H9 (cell line): ENCODE results near the gene EIF6. TPM values are rescaled to one million over a fixed set of nuclear protein-coding genes. Genes with fewer than 3 reads are reported as not detected.

Source experiments
- DNase-seq: peaks from one replicate; pipeline ENCODE4 v3.0.0-alpha.2; 2017
- H2AFZ ChIP-seq: one replicate; pipeline ENCODE4 v1.6.1; 2013; ENCODE audit warnings: mild to moderate bottlenecking, low read length, control low read depth, moderate library complexity
- H2AK5ac ChIP-seq: 2 replicates; pipeline ENCODE4 v1.6.1; 2013; ENCODE audit warnings: low read length, control low read depth, mixed read lengths; ENCODE audit not compliant: insufficient read length
- H2BK120ac ChIP-seq: one replicate; pipeline ENCODE4 v1.6.1; 2013; ENCODE audit warnings: low read depth, mild to moderate bottlenecking, low read length, control low read depth, inconsistent platforms; ENCODE audit not compliant: poor library complexity, severe bottlenecking
- H2BK12ac ChIP-seq: 2 replicates; pipeline ENCODE4 v1.6.1; 2013; ENCODE audit warnings: low read length, control low read depth, mixed read lengths, low read depth; ENCODE audit not compliant: insufficient read length
- H2BK15ac ChIP-seq: 2 replicates; pipeline ENCODE4 v1.6.1; 2013; ENCODE audit warnings: low read depth, low read length, control low read depth
- H2BK20ac ChIP-seq: one replicate; pipeline ENCODE4 v1.6.1; 2013; ENCODE audit warnings: low read depth, mild to moderate bottlenecking, low read length, control low read depth, inconsistent platforms; ENCODE audit not compliant: poor library complexity, severe bottlenecking
- H2BK5ac ChIP-seq: 2 replicates; pipeline ENCODE4 v1.6.1; 2013; ENCODE audit warnings: low read length, control low read depth, mixed read lengths; ENCODE audit not compliant: insufficient read length
- H3K14ac ChIP-seq: 2 replicates; pipeline ENCODE4 v1.6.1; 2013; ENCODE audit warnings: low read length, control low read depth; ENCODE audit not compliant: insufficient read depth
- H3K18ac ChIP-seq: 2 replicates; pipeline ENCODE4 v1.6.1; 2013; ENCODE audit warnings: low read depth, mild to moderate bottlenecking, mixed read lengths, low read length, control low read depth; ENCODE audit not compliant: insufficient read length
- H3K23ac ChIP-seq: 2 replicates; pipeline ENCODE4 v1.6.1; 2013; ENCODE audit warnings: low read length, control low read depth, mixed read lengths, low read depth; ENCODE audit not compliant: insufficient read length
- H3K23me2 ChIP-seq: 2 replicates; pipeline ENCODE4 v1.6.1; 2013; ENCODE audit warnings: low read depth, mild to moderate bottlenecking, mixed read lengths, low read length, control low read depth; ENCODE audit not compliant: insufficient read length, poor library complexity, severe bottlenecking
- H3K27ac ChIP-seq: 2 replicates; pipeline ENCODE4 v1.5.1; 2013; ENCODE audit warnings: low read length, control low read depth, mixed read lengths, low read depth; ENCODE audit not compliant: insufficient read length
- H3K27me3 ChIP-seq: 2 replicates; pipeline ENCODE4 v1.6.1; 2013; ENCODE audit warnings: low read length, control low read depth, inconsistent platforms; ENCODE audit not compliant: insufficient read depth
- H3K4ac ChIP-seq: 2 replicates; pipeline ENCODE4 v1.6.1; 2013; ENCODE audit warnings: low read depth, mild to moderate bottlenecking, control low read depth, inconsistent platforms, low read length, moderate library complexity
- H3K4me1 ChIP-seq: 2 replicates; pipeline ENCODE4 v1.6.1; 2013; ENCODE audit warnings: low read length, control low read depth, inconsistent platforms; ENCODE audit not compliant: insufficient read depth
- H3K4me2 ChIP-seq: 2 replicates; pipeline ENCODE4 v1.6.1; 2013; ENCODE audit warnings: low read length, control low read depth, mixed read lengths; ENCODE audit not compliant: insufficient read length, insufficient read depth
- H3K56ac ChIP-seq: 2 replicates; pipeline ENCODE4 v1.6.1; 2013; ENCODE audit warnings: low read depth, mild to moderate bottlenecking, mixed read lengths, low read length, control low read depth; ENCODE audit not compliant: insufficient read length
- H3K79me1 ChIP-seq: 2 replicates; pipeline ENCODE4 v1.6.1; 2013; ENCODE audit warnings: low read depth, mild to moderate bottlenecking, moderate library complexity, low read length, control low read depth, inconsistent platforms; ENCODE audit not compliant: insufficient read depth, poor library complexity, severe bottlenecking
- H3K79me2 ChIP-seq: 2 replicates; pipeline ENCODE4 v1.6.1; 2013; ENCODE audit warnings: low read length, control low read depth, inconsistent platforms; ENCODE audit not compliant: insufficient read depth
- H3K9ac ChIP-seq: 2 replicates; pipeline ENCODE4 v1.6.1; 2013; ENCODE audit warnings: low read length, control low read depth, mixed read lengths; ENCODE audit not compliant: insufficient read length; ENCODE audit errors: extremely low read depth
- H3K9me3 ChIP-seq: one replicate; pipeline ENCODE4 v1.6.1; 2013; ENCODE audit warnings: low read depth, low read length, inconsistent platforms; ENCODE audit not compliant: control insufficient read depth
- H3T11ph ChIP-seq: one replicate; pipeline ENCODE4 v1.6.1; 2013; ENCODE audit warnings: mild to moderate bottlenecking, low read length, control low read depth, inconsistent platforms
- H4K20me1 ChIP-seq: one replicate; pipeline ENCODE4 v1.6.1; 2013; ENCODE audit not compliant: control insufficient read depth, insufficient read length, insufficient read depth
- H4K5ac ChIP-seq: 2 replicates; pipeline ENCODE4 v1.6.1; 2013; ENCODE audit warnings: low read depth, mild to moderate bottlenecking, mixed read lengths, low read length, control low read depth; ENCODE audit not compliant: insufficient read length
- H4K8ac ChIP-seq: replicated peaks from 2 replicates; pipeline ENCODE4 v1.6.1; 2013; ENCODE audit warnings: low read length, control low read depth, mixed read lengths, low read depth; ENCODE audit not compliant: insufficient read length
- H4K91ac ChIP-seq: 2 replicates; pipeline ENCODE4 v1.6.1; 2013; ENCODE audit warnings: low read depth, mild to moderate bottlenecking, moderate library complexity, mixed read lengths, low read length, control low read depth; ENCODE audit not compliant: insufficient read length
- H3K27ac Mint-ChIP-seq, 3 experiments: 2 replicates in 2 of 3; 3 replicates in 1 of 3; pipeline ENCODE4 v1.8.0; 2020 to 2021; ENCODE audit warnings: mixed read lengths in 3 of 3, mild to moderate bottlenecking in 1 of 3, moderate library complexity in 1 of 3
- H3K27me3 Mint-ChIP-seq: 2 replicates; pipeline ENCODE4 v1.8.0; 2021; ENCODE audit warnings: low read depth, mild to moderate bottlenecking, moderate library complexity, mixed read lengths
- H3K36me3 Mint-ChIP-seq, 3 experiments: 2 replicates in 2 of 3; 3 replicates in 1 of 3; pipeline ENCODE4 v1.8.0; 2020 to 2021; ENCODE audit warnings: low read depth in 3 of 3, mixed read lengths in 3 of 3; ENCODE audit not compliant: insufficient read depth in 1 of 3
- H3K4me1 Mint-ChIP-seq, 2 experiments: 2 replicates each; pipeline ENCODE4 v1.8.0; 2020; ENCODE audit warnings: mixed read lengths in 2 of 2
- H3K4me3 Mint-ChIP-seq, 2 experiments: 2 replicates in 1 of 2; 3 replicates in 1 of 2; pipeline ENCODE4 v1.8.0; 2020 to 2021; ENCODE audit warnings: mild to moderate bottlenecking in 2 of 2, mixed read lengths in 2 of 2, moderate library complexity in 1 of 2
- H3K9me3 Mint-ChIP-seq, 2 experiments: 2 replicates in 1 of 2; 3 replicates in 1 of 2; pipeline ENCODE4 v1.8.0; 2020; ENCODE audit warnings: mild to moderate bottlenecking in 2 of 2, mixed read lengths in 2 of 2, moderate library complexity in 1 of 2
- CTCF ChIP-seq: fragments of 200-600 bp; sonication (generic); conservative IDR thresholded peaks from 3 replicates; pipeline ENCODE4 v1.8.0; 2021; ENCODE audit warnings: antibody characterized with exemption, mild to moderate bottlenecking
- WGBS: extraction: QIAGEN DNeasy Blood & Tissue Kit; methylation state at CpG from one replicate; pipeline ENCODE4 v1.1.7; 2013; ENCODE audit warnings: missing lambda C conversion rate, low lambda C conversion rate, mixed read lengths; ENCODE audit not compliant: insufficient read length; ENCODE audit errors: extremely low coverage; 5-methylcytosine and 5-hydroxymethylcytosine counted together
- total RNA-seq: library from RNA; stranded (reverse); gene quantifications from 2 replicates; pipeline ENCODE4 v1.2.1, GENCODE V29; 2021

The EIF6 gene
- total RNA-seq, 1 experiment from 2014 or later: 150 TPM

DNA sequence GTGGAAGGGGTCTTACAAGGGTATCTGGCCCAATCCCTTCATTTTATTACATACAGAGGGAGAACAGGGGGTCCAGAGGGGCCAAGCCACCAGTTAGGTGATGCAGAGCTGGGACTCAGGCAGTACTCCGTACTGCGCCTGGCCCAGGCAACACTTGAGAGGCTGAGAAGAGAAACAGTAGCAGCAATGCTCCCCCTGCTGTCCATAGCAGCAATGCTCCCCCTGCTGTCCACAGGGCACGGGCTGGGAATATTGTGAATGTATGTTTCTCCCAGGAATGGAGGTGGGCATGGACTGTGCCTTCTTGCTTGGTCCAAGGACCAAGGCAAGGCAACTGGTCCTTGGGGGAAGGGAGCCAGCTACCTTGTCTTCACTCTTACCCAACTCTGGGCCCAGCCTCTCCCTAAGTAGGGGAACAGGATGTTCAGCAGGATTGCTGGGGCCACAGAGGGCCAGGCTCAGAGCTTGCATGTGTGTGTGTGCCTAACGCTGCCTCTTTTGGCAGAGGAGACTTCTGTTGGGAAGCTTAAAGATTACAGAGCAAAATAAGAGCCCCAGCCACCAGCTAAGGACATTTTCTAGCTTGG, 22.5 kb upstream of the EIF6 start:
- Histone ChIP-seq H3K4ac (no peak overlapping the region), H2BK5ac (no peak overlapping the region), H2AFZ (no peak overlapping the region), H3T11ph (no peak overlapping the region), H2BK12ac (no peak overlapping the region), H3K56ac (no peak overlapping the region), H3K4me1 (peaks cover 6% of the 10 kb centered on the region; the same call in 1 of the 2 replicates), H2BK20ac (no peak overlapping the region), H3K18ac (no peak overlapping the region), H2BK120ac (no peak overlapping the region), H4K91ac (no peak overlapping the region), H3K23ac (no peak overlapping the region), H3K79me2 (no peaks in the 10 kb centered on the region), H4K8ac (no peak overlapping the region), H4K20me1 (no peaks in the 10 kb centered on the region), H3K27ac (no peak overlapping the region), H2AK5ac (no peak overlapping the region), H3K9ac (no peak overlapping the region), H3K27me3 (no peaks in the 10 kb centered on the region), H3K79me1 (no peaks in the 10 kb centered on the region), H3K9me3 (no peaks in the 10 kb centered on the region), H2BK15ac (no peak overlapping the region), H3K4me2 (no peak overlapping the region), H3K23me2 (peaks cover 4% of the 10 kb centered on the region), H4K5ac (no peak overlapping the region), H3K14ac (no peak overlapping the region)
- TF ChIP-seq CTCF: peak; percentile 91
- Mint-ChIP-seq H3K4me1 (peaks cover 23 to 26% of the 10 kb centered on the region in 2 experiments), H3K9me3 (no peaks in the 10 kb centered on the region), H3K4me3 (no peak overlapping the region), H3K27me3 (no peaks in the 10 kb centered on the region), H3K36me3 (peaks cover 0 to 6% (median 2%) of the 10 kb centered on the region in 3 experiments; a peak in 4 of 7 replicates), H3K27ac (peak overlapping the region in 1 of 3 experiments; percentile 87; a peak in 3 of 7 replicates)
- peak; percentile 82 for DNase-seq
- no CpG with 5 or more reads among the region's 4 CpGs for WGBS
